Effector memory CD4-positive, alpha-beta T cell (primary cell): ENCODE results near the gene TC2N.

Experiments
- DNase-seq, 3 donors: peaks; one replicate each; pipeline ENCODE4 v3.0.0-alpha.2; 2020
- H3K27ac ChIP-seq: 2 replicates; pipeline ENCODE4 v1.7.0; 2013; ENCODE audit warnings: mild to moderate bottlenecking, low read length, moderate library complexity; ENCODE audit not compliant: insufficient read depth, poor library complexity, severe bottlenecking
- H3K27me3 ChIP-seq: replicated peaks from 2 replicates; pipeline ENCODE4 v1.7.0; 2013; ENCODE audit warnings: mild to moderate bottlenecking, low read length; ENCODE audit not compliant: insufficient read depth, control insufficient read depth, poor library complexity, severe bottlenecking
- H3K36me3 ChIP-seq: 2 replicates; pipeline ENCODE4 v1.7.0; 2013; ENCODE audit warnings: mild to moderate bottlenecking, low read length, moderate library complexity; ENCODE audit not compliant: control insufficient read depth, insufficient read depth
- H3K4me1 ChIP-seq: 2 replicates; pipeline ENCODE4 v1.7.0; 2013; ENCODE audit warnings: low read length, mild to moderate bottlenecking; ENCODE audit not compliant: control insufficient read depth, insufficient read depth, poor library complexity, severe bottlenecking
- H3K4me3 ChIP-seq: 2 replicates; pipeline ENCODE4 v1.7.0; 2013; ENCODE audit warnings: low read length, low read depth, mild to moderate bottlenecking; ENCODE audit not compliant: insufficient read depth, poor library complexity, severe bottlenecking
- H3K9me3 ChIP-seq: 2 replicates; pipeline ENCODE4 v1.7.0; 2013; ENCODE audit warnings: mild to moderate bottlenecking, low read length, moderate library complexity; ENCODE audit not compliant: control insufficient read depth

Gene TC2N

DNA sequence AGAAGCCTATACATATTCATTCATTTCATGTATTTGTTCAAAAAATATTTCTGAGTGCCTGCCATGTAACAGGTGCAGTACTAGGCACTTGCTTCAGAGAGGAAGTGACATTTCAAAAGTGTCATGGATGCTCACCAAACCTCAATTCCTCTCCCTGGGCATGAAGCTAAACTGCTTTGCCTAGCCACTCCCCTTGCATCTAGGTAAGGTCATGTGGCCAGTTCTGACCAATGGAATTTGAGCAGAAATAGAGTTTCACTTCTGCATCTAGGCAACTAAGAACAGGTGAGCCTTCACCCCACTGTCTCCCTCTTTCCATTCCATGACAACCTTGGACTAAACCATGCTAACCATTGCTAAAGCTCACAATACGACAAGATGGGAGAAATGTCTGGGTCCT, 27.6 kb downstream of the TC2N start:
- no peak overlapping the region for H3K4me3 ChIP-seq
- H3K36me3 ChIP-seq: peaks cover 22% of the 10 kb centered on the region
- H3K27ac ChIP-seq: no peak overlapping the region
- peaks cover 34% of the 10 kb centered on the region for H3K4me1 ChIP-seq
- H3K9me3 ChIP-seq: no peaks in the 10 kb centered on the region
- no peak for DNase-seq
- H3K27me3 ChIP-seq: no peaks in the 10 kb centered on the region

DNA sequence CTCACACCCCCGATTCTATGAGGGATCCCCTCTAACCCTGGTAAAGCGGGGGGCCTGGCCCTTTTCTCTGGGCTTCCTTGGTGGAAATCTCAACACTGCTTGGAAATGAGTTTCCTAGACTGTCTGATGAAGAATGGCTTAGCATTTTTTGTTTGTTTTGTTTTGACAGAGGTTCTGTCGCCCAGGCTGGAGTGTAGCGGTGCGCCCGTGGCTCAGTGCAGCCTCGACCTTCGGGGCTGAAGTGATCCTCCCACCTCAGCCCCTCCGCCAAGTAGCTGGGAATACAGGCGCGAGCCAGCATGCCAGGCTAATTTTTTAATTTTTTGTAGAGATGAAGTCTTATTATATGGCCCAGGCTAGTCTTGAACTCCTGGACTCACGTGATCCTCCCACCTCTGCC, 30.3 kb downstream of the TC2N start:
- H3K4me3 ChIP-seq: peak overlapping the region; percentile 84
- peaks cover 24% of the 10 kb centered on the region for H3K4me1 ChIP-seq
- peaks cover 14% of the 10 kb centered on the region for H3K36me3 ChIP-seq
- no peaks in the 10 kb centered on the region for H3K9me3 ChIP-seq
- DNase-seq: no peak
- peak overlapping the region; percentile 29 for H3K27ac ChIP-seq
- no peaks in the 10 kb centered on the region for H3K27me3 ChIP-seq

DNA sequence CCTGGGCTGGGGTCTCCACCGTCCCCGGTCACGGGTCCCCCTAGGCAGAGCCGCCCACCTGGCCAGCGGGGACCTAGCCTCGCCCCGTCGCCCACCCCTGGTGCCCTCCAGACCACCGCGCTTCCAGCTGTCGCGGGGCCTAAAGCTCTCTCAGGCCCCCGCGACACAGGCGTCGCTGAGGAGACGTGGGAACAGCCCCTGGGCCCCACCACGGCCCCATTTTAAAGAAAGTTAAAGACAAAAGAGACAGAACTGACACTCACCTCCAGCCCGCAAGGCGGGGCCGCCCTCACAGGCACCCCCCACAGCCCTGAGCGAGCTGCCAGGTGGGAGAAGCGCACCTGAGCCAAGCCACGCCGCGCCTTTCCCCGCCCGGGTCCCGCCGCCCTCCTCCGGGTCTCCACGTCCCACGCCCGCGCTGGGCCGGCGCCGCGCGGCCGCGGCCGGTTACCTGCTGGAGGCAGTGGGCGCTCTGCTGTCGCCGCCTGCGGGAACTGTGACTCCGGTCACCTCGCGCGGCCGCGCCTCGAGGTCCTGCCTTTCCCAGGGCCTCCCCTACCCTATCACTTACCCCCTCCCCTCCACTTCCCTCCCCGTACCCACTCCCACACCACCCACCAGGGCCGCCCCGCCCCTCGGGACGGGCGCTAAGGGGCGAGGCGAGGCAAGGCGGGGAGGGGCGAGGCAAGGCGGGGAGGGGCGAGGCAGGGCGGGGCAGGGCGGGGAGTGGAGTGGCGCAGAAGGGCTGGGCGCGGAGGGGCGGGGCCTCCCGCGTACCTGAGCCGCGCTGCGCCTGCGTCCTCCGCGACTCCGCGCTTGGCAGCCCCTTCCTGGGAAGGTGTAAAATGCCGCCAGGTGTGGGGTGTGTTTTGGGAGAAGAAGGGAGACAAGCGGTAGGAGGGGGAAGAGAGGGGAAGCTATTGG, 31.2 kb downstream of the TC2N start:
- DNase-seq: peak; percentile 79 to 86 (median 82)
- Histone ChIP-seq H3K9me3 (no peaks in the 10 kb centered on the region), H3K4me3 (peak overlapping the region; percentile 84), H3K4me1 (peaks cover 26% of the 10 kb centered on the region), H3K27ac (peak overlapping the region; percentile 74), H3K27me3 (no peaks in the 10 kb centered on the region), H3K36me3 (peaks cover 14% of the 10 kb centered on the region)

DNA sequence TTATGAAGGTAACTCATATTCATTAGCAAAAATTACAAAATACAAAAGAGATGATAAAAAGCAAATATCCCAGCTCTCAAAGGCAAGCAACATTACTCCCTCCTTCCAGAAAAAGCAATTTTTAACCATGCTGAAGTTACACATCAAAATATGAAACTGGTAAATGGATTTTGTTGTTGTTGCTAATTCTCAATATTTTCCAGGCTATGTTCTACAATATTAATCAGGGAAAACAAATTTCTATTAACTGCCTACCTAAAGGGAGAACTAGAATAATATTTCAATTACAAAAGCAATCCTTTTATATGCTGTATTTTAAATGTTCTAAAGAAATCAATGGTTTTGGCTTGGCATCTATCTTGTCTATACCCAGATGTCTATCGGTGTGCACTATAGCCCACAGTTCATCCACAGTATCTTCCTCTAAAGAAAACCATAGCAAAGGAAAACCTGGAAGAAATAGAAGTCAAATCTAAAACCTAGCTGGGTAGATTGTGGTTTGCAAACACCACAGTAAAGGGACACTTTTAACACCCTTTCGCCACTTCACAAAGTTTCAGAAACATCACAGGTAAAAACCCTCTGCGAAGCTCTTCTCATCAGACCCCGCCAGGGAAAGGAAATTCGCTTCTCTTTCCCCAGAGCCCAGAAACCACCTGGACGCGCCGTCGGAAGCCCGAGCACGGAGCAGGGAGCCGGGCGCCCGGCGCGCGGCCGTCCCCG, 32.0 kb downstream of the TC2N start:
- peaks cover 33% of the 10 kb centered on the region for H3K4me1 ChIP-seq
- no peaks in the 10 kb centered on the region for H3K9me3 ChIP-seq
- H3K27me3 ChIP-seq: no peaks in the 10 kb centered on the region
- peak overlapping the region; percentile 74 for H3K27ac ChIP-seq
- peak in 2 of 3 donors; percentile 6 to 8 for DNase-seq
- H3K4me3 ChIP-seq: peak overlapping the region; percentile 84
- peaks cover 14% of the 10 kb centered on the region for H3K36me3 ChIP-seq

DNA sequence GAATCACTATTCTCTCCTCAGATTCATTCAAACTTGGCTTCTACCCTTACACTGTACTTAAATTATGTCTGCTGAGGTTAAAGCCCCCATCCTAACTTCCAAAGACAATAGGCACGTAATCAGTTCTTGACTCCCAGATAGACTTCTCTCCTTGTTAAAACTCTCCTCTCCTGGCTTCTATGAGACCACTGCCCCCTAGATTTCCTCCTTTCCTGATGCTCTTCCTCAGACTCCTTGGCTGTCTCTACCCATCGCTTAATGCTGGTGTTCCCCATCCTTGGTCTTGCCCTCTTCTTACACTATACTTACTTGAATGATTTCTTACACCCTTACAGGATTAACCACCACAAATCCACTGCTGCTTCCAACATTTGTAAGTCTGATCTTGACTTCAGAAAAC, 32.8 kb downstream of the TC2N start:
- peaks cover 10% of the 10 kb centered on the region for H3K36me3 ChIP-seq
- peaks cover 38% of the 10 kb centered on the region for H3K4me1 ChIP-seq
- H3K27me3 ChIP-seq: no peaks in the 10 kb centered on the region
- H3K27ac ChIP-seq: no peak overlapping the region
- DNase-seq: no peak
- no peaks in the 10 kb centered on the region for H3K9me3 ChIP-seq
- H3K4me3 ChIP-seq: no peak overlapping the region

DNA sequence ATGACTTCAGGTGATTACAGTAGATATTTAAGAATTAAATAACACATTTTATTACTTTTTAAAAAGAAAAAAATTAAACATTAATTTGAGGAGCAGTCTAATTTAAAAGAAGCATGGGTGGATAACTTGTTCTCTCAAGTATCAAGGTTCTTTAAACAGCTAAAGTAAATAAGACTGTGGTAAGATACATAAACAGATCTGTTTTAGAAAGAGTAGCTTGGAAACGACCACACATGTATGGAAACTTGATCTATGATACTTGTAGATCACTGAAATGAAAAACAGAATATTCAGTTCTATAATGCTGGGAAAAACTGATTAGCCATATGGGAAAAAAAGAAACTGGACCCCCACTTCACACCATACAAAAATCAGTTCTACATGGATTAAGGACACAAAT, 36.0 kb downstream of the TC2N start:
- no peaks in the 10 kb centered on the region for H3K27me3 ChIP-seq

DNA sequence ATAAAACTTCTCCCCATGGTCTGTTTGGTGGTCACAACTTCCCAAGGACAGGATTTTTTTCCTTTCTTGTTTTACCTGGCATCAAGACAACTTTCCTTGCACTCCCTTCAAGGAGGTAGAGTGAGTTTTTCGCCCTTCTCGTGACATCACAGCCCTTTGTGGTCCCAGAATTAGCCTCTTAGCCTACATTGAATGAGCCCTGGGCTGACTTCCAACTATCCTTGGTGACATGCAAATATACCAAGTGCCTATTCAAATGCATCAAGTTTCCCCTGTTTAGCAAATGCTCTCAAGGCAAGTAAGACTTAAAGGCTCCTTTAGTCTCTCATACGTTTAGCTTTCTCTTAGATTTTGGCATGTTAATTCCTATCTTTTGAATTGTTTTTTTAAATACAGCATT, 36.6 kb downstream of the TC2N start:
- DNase-seq: no peak
- no peaks in the 10 kb centered on the region for H3K9me3 ChIP-seq
- H3K4me1 ChIP-seq: peaks cover 22% of the 10 kb centered on the region
- no peaks in the 10 kb centered on the region for H3K27me3 ChIP-seq
- H3K27ac ChIP-seq: no peak overlapping the region
- H3K4me3 ChIP-seq: no peak overlapping the region
- H3K36me3 ChIP-seq: no peaks in the 10 kb centered on the region

More for the DNA sequence above, 36.0 kb downstream of the TC2N start:
- H3K27ac ChIP-seq: no peak overlapping the region
- no peaks in the 10 kb centered on the region for H3K9me3 ChIP-seq
- H3K4me3 ChIP-seq: no peak overlapping the region
- no peak for DNase-seq
- H3K4me1 ChIP-seq: peaks cover 26% of the 10 kb centered on the region
- H3K36me3 ChIP-seq: no peaks in the 10 kb centered on the region

DNA sequence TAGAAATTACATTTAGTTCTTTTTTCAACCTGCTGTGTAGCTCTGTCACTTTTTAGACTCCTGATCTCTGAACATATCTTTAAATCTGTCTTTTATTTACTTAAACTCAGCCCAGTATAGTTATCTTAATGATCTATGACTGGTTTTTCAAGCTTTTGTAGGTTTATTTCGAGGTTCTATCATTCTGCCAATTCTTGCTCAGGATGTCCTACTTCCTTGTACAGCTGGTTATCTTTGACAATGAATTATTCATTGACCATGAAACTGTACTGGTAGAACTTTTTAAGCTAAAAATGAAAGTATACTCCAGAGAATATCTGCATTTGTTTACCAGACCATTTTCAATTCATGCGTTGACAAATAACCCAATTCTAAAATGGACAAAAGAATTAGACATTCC, 37.8 kb downstream of the TC2N start:
- no peak for DNase-seq
- Histone ChIP-seq H3K4me3 (no peak overlapping the region), H3K27me3 (no peaks in the 10 kb centered on the region), H3K9me3 (no peaks in the 10 kb centered on the region), H3K36me3 (no peaks in the 10 kb centered on the region), H3K27ac (no peak overlapping the region), H3K4me1 (peaks cover 14% of the 10 kb centered on the region)

DNA sequence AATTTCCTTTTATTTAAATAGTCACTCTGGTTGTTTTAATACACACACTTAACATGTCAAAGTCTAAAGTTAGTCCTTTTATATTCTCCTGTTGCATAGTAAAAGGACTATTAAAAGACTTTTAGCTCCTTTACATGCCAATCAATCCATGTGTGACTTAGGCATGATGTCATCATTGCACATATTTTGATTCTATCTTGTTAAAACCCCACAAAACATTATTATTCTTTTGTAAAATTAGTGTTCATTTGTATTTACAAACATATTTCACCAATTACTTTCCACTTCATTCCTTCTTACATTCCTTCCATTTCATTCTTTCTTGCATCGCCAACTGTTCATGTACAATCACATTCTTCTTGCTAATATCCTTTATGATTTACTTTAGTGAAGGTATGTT, 39.6 kb downstream of the TC2N start:
- Histone ChIP-seq H3K9me3 (no peaks in the 10 kb centered on the region), H3K36me3 (no peaks in the 10 kb centered on the region), H3K4me3 (no peak overlapping the region), H3K27ac (no peak overlapping the region), H3K4me1 (peaks cover 14% of the 10 kb centered on the region), H3K27me3 (no peaks in the 10 kb centered on the region)
- DNase-seq: no peak
